ENCODE results near the gene CIB4. TPM values are rescaled to one million over a fixed set of nuclear protein-coding genes. Genes with fewer than 3 reads are reported as not detected.

CIB4 gene
- total and polyA plus RNA-seq, 5 donors: not detected

DNA sequence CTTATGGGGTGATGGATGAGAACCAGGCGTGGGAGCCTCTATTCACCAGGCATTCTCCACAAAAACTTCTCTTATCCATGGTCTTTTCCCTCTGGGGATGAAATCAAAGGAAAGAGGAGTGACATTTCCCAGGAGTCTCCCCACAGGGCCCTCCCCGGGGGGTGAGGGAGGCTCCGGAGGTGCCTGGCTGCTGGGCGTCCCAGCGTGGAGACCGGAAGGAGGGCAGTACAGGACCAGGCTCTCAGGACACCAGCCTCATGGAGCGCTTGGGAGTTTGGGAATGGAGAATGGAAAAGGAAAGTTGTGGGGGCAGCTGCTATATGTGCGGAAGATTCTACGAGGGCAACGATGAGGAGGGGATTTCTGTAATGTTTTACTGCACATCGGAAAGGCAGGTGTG lies 22.1 kb downstream of the CIB4 start:
- H3K27me3 ChIP-seq (ENCODE audit: control insufficient read depth, insufficient read depth): no peaks in the 10 kb centered on the region
- H3K4me3 ChIP-seq (ENCODE audit: low read length): no peak overlapping the region
- no peak overlapping the region for H3K27ac ChIP-seq (ENCODE audit: low read length)
- WGBS: 75% methylated on average over 11 of the region's 11 CpGs
- H3K9me3 ChIP-seq (ENCODE audit: control insufficient read depth, low read length): no peaks in the 10 kb centered on the region
- intact Hi-C loops (cut with DNase I): no loop called here
- DNase-seq (no peak), ATAC-seq (no peak)
- H3K4me1 ChIP-seq (ENCODE audit: control insufficient read depth, insufficient read depth, low read length): no peaks in the 10 kb centered on the region

DNA sequence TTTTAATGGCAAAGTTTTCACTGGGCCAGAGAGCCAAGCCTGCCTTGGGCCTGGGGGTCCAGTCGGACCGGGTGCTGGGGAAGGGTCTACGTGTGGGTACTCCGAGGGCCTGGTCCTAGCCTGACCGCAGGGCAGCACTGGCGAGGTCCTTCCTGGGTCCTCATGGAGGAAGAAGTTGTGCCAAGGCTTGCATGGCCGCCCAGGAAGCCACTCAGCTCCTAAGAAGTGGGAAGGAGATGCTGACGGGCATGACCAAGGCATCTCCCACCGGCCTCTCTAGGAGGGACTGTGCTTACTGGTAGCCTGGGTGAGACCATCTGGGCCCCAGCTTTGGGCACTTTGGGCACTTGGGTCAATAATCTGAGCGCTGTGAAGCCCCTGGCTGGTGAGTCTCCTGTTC lies 22.6 kb downstream of the CIB4 start:
- ATAC-seq (no peak), DNase-seq (no peak)
- no peak overlapping the region for H3K4me3 ChIP-seq (ENCODE audit: low read length)
- peaks cover 2% of the 10 kb centered on the region for H3K4me1 ChIP-seq (ENCODE audit: control insufficient read depth, insufficient read depth, low read length)
- no peak overlapping the region for H3K27ac ChIP-seq (ENCODE audit: low read length)
- no peaks in the 10 kb centered on the region for H3K27me3 ChIP-seq (ENCODE audit: control insufficient read depth, insufficient read depth)
- 93% methylated on average over 10 of the region's 10 CpGs for WGBS
- intact Hi-C loops (cut with DNase I): no loop called here
- H3K9me3 ChIP-seq (ENCODE audit: control insufficient read depth, low read length): no peaks in the 10 kb centered on the region

DNA sequence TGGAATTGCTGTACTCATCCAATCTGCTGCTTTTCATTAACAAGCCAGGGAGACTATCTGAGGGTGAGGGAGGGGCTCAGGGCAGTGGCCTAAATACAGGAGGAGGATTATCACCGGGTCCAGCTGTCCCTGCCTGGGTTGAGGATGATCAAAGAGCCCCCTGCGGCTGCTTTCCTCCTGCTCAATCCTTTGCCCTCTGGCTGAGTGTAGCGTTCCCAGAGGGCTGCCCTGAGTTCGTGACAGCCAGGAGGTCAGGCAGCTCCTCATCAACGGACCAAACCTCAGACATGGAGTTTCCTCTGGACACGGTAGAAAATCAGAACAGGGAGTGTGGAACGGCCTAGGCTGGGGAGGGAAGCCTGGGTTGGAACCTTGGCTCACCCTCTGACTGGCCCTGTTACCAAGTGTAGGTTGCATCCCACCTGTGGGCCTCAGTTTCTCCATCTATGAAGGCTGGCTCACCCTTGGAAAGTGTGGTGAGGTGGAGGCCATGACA lies 23.5 kb downstream of the CIB4 start:
- intact Hi-C loops (cut with DNase I): no loop called here
- WGBS: 64% methylated on average over 7 of the region's 7 CpGs
- ATAC-seq: no peak
- Histone ChIP-seq H3K4me1 (ENCODE audit: control insufficient read depth, insufficient read depth, low read length) (peaks cover 5% of the 10 kb centered on the region), H3K27ac (ENCODE audit: low read length) (no peak overlapping the region), H3K27me3 (ENCODE audit: control insufficient read depth, insufficient read depth) (no peaks in the 10 kb centered on the region), H3K4me3 (ENCODE audit: low read length) (no peak overlapping the region), H3K9me3 (ENCODE audit: control insufficient read depth, low read length) (no peaks in the 10 kb centered on the region)
- no peak for DNase-seq

DNA sequence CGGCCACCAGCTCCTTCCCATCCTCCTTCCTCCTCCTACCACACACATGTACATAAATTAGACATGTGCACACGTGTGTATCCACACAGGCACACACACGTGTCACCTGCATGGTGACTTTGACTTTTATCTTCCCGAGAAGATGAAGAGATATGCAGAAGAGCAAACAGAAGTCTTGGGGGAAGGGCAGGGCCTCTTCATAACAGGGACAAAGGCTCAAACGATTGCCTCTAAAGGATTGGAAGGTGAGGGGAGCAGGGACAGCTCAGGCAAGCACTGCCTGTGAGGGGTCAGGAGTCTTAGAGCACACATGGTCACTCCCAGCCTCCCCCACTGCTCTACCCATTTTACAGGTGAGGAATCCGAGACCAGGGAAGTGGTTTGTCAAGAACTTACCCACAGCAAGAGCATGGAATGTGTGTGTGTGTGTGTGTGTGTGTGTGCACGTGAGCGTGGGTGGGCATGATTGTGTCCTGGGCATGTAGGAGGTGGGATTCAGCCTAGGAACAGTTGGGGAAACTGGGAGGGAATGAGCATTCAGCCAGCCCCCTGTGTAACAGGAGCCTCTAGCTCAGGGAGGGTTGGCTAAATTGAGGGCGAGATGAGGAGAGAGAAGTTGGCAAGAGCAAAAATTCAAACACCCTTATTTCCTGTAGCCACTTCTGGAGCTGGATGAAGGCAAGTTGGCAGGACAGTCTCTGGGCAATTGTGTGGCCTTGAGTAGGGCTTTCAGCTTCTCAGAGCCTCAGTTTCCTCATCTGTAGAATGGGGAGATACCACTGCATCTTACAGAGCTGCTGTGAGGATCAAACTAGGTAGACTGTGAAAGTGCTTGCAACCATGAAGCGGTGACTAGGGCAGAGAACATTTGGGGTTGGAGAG lies 24.2 kb downstream of the CIB4 start:
- WGBS: 83% methylated on average over 10 of the region's 10 CpGs
- Histone ChIP-seq H3K4me3 (ENCODE audit: low read length) (no peak overlapping the region), H3K27me3 (ENCODE audit: control insufficient read depth, insufficient read depth) (no peaks in the 10 kb centered on the region), H3K4me1 (ENCODE audit: control insufficient read depth, insufficient read depth, low read length) (peaks cover 5% of the 10 kb centered on the region), H3K9me3 (ENCODE audit: control insufficient read depth, low read length) (no peaks in the 10 kb centered on the region), H3K27ac (ENCODE audit: low read length) (no peak overlapping the region)
- DNase-seq (no peak), ATAC-seq (no peak)
- intact Hi-C loops (cut with DNase I): no loop called here

DNA sequence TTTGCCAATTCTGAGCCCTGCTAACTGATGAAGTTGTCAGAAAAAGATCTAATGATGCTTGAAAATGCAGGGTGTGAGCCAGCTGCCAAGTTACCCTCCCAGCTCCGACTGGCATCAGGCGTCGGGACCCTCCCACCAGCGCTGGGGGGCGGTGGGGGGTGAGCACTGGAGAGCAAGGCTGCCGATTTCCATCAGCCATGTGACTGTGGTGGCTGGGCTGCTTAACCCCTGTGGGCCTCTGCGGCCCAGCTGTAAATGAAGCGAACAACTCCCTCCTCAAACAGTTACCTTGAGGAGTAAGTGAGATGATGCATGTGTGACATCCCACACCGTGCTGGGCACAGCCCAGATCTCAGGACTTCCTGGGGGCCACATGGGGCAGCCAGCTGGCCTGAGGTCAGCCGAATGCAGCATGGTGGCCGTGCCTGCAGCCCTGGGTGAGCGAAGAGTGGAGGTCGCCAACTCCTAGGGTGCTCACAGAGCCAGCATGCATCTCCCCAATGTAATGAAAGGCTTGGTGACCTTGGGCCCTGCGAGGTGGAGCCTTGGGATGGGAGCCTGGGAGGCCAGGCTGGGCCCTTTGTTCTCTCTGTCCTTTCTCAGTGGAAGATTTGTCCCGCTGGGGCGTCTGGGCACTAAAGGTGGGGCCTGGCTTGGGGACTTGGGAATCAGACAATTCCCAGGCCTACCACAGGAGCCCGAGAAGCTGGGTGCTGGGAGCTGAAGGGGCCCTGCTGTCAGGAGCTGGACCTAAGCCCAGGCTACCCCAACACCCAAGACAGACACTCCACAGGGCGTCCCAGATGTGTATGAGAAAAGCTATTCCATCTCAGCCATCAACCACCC lies 25.1 kb downstream of the CIB4 start:
- H3K9me3 ChIP-seq (ENCODE audit: control insufficient read depth, low read length): no peaks in the 10 kb centered on the region
- no peaks in the 10 kb centered on the region for H3K27me3 ChIP-seq (ENCODE audit: control insufficient read depth, insufficient read depth)
- WGBS: 70% methylated on average over 18 of the region's 18 CpGs
- ATAC-seq (no peak), DNase-seq (no peak)
- H3K4me1 ChIP-seq (ENCODE audit: control insufficient read depth, insufficient read depth, low read length): peaks cover 5% of the 10 kb centered on the region
- no peak overlapping the region for H3K27ac ChIP-seq (ENCODE audit: low read length)
- intact Hi-C loops (cut with DNase I): no loop called here
- H3K4me3 ChIP-seq (ENCODE audit: low read length): no peak overlapping the region

DNA sequence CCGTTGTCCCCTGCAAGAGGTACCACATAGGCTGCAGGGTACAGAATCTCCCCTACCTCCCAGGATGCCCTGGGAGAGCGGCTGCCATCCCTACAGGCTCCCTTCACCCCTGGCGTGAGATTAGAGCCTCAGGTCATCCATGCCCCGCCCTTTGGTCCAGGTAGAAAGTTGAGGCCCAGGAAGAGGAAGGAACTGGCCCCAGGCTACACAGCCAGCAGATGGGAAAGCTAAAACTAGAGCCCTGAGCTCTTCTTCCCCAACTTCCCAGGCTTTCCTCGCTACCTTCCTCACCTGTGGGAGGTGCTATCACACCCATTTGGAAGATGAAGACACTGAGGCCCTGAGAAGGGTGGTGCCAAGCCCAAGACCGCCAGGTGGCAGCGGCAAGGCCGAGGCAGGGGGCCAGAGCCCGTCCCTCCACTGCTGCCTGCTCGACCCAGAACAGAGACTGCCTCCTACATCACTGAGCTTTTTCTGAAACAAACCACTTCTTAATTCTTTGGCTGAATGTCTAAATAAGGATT lies 25.8 kb downstream of the CIB4 start:
- Histone ChIP-seq H3K4me1 (ENCODE audit: control insufficient read depth, insufficient read depth, low read length) (peaks cover 5% of the 10 kb centered on the region), H3K4me3 (ENCODE audit: low read length) (no peak overlapping the region), H3K27ac (ENCODE audit: low read length) (no peak overlapping the region), H3K27me3 (ENCODE audit: control insufficient read depth, insufficient read depth) (no peaks in the 10 kb centered on the region), H3K9me3 (ENCODE audit: control insufficient read depth, low read length) (no peaks in the 10 kb centered on the region)
- no peak for ATAC-seq
- WGBS: 82% methylated on average over 10 of the region's 10 CpGs
- intact Hi-C loops (cut with DNase I): no loop called here
- DNase-seq: no peak

DNA sequence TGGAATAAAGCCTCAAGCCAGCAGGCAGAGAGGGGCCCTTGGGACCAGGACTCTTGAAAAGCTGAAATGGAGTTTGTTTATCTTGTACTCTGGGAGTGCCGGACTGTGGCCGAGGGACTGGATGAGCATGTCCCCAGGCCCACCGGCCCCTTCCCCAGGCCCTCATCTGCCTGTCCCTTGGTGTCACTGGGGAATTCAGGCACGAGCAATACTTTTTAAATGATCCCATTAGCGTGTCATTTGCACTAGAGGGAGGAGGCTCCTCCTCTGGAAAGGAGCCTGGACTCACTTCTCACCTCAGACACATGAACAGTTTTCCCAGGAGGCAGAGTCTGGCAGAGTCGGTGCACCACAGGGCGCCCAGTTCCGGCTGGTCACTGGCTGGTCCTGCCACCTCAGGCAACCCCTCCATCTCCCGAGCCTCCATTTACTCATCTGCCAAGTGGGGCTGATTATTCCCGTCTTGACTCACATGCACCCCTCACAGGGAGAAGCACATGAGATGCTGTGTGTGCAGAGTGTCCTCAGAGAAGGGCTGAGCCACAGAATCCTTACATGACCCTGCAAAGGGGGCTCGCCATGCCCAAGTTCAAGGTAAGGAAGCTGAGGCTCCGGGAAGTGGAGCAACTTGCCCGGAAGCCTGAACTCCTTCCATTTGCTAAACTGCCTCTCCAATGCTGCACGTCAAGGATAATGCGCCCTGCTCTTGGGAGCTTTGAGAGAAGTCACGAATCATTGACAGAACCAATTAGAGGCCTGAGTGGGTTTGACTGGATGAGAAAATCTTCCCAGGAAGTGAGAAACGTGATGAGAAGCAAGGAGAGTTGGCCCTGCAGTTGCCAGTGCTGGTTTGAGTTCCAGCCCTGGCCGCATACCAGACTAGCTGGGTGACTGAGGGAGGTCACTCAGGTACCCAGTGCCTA lies 26.7 kb downstream of the CIB4 start:
- 47% methylated on average over 18 of the region's 18 CpGs for WGBS
- no peaks in the 10 kb centered on the region for H3K9me3 ChIP-seq (ENCODE audit: control insufficient read depth, low read length)
- H3K4me1 ChIP-seq (ENCODE audit: control insufficient read depth, insufficient read depth, low read length): peaks cover 5% of the 10 kb centered on the region
- ATAC-seq (peak; percentile 12 to 47), DNase-seq (no peak)
- H3K27me3 ChIP-seq (ENCODE audit: control insufficient read depth, insufficient read depth): no peaks in the 10 kb centered on the region
- H3K27ac ChIP-seq (ENCODE audit: low read length): no peak overlapping the region
- H3K4me3 ChIP-seq (ENCODE audit: low read length): no peak overlapping the region
- intact Hi-C loops (cut with DNase I): no loop called here

DNA sequence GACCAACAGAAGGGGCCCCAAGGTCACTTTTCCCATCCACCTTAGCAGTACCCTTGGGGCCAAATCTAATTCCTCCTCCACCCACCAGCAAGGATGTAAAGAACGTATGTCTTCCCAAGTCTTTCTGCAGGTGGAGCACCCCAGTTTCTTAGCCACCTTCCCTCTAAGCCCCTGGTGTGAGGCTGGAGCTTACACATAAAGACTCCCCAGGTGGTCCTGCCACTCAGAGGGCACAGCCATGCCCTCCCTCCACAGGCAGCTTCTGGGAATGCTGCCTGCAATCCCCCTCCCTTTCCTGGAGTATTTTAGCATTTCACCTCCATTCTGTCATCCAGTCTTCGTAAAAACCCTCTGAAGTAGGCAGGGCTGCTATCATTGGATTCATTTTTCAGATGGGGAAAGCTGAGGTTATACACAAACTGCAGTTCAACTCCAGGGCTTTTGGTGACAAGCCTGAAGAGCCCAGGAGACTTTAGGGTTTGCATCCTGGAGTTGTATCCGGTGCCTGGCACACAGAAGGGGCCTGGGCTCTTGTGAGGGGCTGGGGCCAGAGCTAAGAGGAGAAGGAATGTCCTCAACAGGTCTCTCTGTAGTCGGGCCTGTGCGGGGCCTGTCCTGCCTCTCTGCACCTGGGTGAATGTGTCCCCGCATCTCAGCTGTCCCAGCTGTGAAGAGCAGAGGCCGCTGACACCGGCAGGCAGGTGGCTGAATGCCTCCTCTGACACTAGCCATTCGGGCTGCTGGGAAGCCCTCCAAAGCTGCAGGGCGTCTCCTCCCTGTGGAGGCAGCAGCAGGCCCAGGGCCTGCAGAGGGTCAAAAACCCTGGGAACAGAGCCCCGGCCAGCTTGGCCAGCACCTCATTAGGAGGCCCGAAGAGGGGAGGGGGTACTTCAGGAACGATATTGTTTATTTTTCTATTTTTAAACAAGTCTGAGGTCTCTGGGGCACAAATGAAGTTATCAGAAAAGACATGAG lies 27.6 kb downstream of the CIB4 start:
- ATAC-seq (peak; percentile 53 to 62), DNase-seq (peak; percentile 50 to 79 (median 78))
- Histone ChIP-seq H3K4me1 (ENCODE audit: control insufficient read depth, insufficient read depth, low read length) (peaks cover 5% of the 10 kb centered on the region), H3K9me3 (ENCODE audit: control insufficient read depth, low read length) (no peaks in the 10 kb centered on the region), H3K27me3 (ENCODE audit: control insufficient read depth, insufficient read depth) (no peaks in the 10 kb centered on the region), H3K27ac (ENCODE audit: low read length) (peak overlapping the region; percentile 48), H3K4me3 (ENCODE audit: low read length) (no peak overlapping the region)
- intact Hi-C loops (cut with DNase I): no loop called here
- 33% methylated on average over 13 of the region's 13 CpGs for WGBS

DNA sequence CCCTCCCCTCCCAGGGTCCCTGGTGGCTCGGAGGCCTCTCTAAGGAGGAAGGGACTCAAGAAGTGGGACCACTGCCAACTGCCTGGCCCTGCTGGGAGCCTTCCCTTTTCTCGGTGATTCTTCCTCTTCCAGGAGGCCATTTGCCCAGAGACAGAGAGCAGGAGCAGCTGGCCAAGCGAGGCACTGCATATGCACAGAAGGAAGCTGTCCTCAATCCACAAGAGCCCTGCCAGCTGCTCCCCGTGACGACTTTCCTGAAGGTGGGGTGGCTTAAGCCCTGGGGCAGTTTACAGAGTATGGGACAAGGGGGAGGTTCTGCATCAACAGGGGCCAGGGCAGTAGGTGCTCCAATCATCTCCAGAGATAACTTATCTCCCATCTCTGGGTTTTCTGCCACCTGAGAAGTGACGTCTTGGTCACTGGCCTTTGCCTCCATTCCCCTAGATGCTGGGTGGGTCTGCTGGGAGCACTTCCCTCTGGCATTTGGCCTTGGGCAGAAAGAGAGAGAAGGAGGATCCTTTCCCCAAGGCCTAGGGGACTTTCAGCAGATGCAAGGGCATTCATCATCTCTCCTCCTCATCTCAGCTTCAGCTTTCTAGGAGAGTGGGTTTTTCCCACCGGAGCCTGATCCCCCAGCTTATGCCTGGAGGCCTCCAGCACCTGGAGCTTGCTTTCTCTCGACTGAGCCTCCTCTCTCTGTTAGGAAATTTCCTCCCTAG lies 28.5 kb downstream of the CIB4 start:
- ATAC-seq (peak; percentile 21 to 49), DNase-seq (peak; percentile 63 to 82 (median 79))
- no peak overlapping the region for H3K4me3 ChIP-seq (ENCODE audit: low read length)
- WGBS: 43% methylated on average over 8 of the region's 8 CpGs
- intact Hi-C loops (cut with DNase I): no loop called here
- no peaks in the 10 kb centered on the region for H3K27me3 ChIP-seq (ENCODE audit: control insufficient read depth, insufficient read depth)
- no peaks in the 10 kb centered on the region for H3K9me3 ChIP-seq (ENCODE audit: control insufficient read depth, low read length)
- H3K27ac ChIP-seq (ENCODE audit: low read length): no peak overlapping the region
- H3K4me1 ChIP-seq (ENCODE audit: control insufficient read depth, insufficient read depth, low read length): peaks cover 5% of the 10 kb centered on the region
